Measurements from ENCODE around the gene TNRC6C.

Gene TNRC6C

GRCh38 chr17:78012428-78012827, 53.9 kb downstream of the TNRC6C start:
- DNase-seq (ENCODE audit: low read depth in 2 of 2), result no peak

- peak in 1 of 2 donors; percentile 44 for DNase-seq (ENCODE audit: low read depth in 2 of 2)
Observed at GRCh38 chr17:78013683-78014467, 55.4 kb downstream of the TNRC6C start.

DNA sequence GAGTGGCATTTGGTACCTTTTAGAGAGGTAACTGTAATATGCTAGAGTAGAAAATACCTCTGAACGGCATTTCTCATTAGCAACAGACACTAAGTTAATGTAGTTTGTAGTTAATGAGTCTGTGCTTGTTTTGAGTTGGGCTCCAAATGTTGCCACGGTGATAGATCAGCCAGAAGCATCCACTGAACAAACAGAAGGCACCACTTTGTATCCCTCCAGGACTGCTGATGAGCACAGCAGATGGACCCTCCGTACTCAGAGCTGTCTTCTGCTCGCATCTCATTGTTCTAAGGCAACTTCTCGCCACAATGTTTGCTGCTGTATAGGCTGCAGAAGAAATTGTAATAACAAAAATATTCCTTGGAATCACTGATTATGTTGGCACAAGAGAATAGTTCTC, 56.1 kb downstream of the TNRC6C start:
- DNase-seq (ENCODE audit: low read depth in 2 of 2), result no peak

GRCh38 chr17:78016852-78017251, 58.3 kb downstream of the TNRC6C start:
- no peak for DNase-seq (ENCODE audit: low read depth in 2 of 2)

- DNase-seq (ENCODE audit: low read depth in 2 of 2), result no peak
Observed at GRCh38 chr17:78019367-78019975, 61.0 kb downstream of the TNRC6C start.

GRCh38 chr17:78019976-78020716, 61.6 kb downstream of the TNRC6C start:
- no peak for DNase-seq (ENCODE audit: low read depth in 2 of 2)

- DNase-seq (ENCODE audit: low read depth in 2 of 2), result no peak
Observed at GRCh38 chr17:78020717-78021108, 62.2 kb downstream of the TNRC6C start.

DNA sequence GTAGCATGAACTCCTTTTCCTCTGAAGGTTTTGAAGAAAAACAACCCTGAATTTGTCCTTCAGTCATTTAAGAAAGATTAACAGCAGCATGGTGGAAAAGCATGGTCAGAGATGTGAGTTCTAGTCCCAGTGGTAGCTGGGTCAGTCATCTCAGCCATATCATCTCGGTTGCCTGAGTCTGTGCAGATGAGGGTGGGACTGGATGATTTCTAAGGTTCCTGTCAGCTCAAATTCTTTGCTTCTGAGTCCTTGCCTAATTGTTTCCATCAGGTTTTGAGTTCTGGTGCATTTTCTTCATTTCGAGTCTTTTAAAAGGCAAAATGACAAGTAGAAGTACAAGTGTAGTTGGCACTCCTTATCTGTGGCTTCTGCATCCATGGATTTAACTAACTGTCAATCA, 63.9 kb downstream of the TNRC6C start:
- DNase-seq (ENCODE audit: low read depth in 2 of 2), result no peak

- no peak for DNase-seq (ENCODE audit: low read depth in 2 of 2)
Observed at GRCh38 chr17:78023042-78023441, 64.5 kb downstream of the TNRC6C start.

DNA sequence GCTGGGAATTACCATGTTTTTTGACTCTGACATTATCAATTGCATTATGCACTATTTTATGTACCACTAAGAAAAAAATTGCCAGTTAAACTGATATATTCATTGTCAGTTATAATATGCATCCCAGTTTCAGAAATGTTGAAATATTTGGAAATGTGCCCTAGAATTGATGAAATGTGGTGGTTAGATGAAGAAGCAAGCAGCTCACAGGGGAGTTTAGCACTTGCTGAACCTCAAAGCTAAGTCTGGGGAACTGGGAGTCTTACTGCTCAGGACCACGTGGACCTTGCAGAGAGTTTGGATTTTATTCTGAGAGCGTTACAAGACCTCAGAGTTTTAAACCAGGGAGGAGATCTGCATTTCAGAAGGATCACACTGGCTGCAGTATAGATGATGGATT, 67.9 kb downstream of the TNRC6C start:
- DNase-seq (ENCODE audit: low read depth in 2 of 2), result no peak

DNA sequence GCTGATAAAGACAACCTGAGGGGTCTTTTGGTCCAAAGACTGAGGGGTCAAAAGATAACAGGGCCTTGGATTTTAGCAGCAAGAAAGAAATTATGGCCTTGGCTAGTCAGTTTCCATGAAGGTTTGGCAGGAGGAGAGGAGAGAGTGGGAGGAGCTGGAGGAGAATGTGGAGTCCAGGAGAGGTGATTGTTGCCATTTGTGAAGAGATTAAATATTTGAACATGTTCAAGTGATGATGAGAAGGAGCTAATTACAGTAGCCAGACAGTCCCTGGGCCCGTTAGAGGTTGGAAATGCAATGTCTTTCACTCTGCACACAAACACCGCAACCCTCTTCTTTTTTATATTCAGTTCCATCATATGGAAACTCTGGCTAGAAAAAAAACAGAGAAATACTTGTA, 68.6 kb downstream of the TNRC6C start:
- no peak for DNase-seq (ENCODE audit: low read depth in 2 of 2)

DNA sequence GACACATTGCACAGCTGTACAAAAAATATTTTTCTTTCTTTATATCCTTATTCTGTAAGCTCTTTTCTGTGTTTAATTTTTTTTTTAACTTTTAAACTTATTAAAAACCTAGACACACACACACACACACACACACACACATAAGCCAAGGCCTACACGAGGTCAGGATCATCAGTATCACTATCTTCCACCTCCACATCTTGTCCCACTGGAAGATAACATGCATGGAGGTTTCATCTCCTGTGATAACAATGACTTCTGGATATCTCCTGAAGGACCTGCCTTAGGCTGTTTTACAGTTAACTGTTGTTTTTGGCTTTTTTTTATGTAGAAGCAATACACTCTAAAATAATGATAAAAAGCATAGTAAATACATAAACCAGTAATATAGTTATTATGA, 71.2 kb downstream of the TNRC6C start:
- no peak for DNase-seq (ENCODE audit: low read depth in 2 of 2)

GRCh38 chr17:78031435-78031834, 72.9 kb downstream of the TNRC6C start:
- no peak for DNase-seq (ENCODE audit: low read depth in 2 of 2)

- no peak for DNase-seq (ENCODE audit: low read depth in 2 of 2)
Observed at GRCh38 chr17:78032166-78032565, 73.7 kb downstream of the TNRC6C start.

DNA sequence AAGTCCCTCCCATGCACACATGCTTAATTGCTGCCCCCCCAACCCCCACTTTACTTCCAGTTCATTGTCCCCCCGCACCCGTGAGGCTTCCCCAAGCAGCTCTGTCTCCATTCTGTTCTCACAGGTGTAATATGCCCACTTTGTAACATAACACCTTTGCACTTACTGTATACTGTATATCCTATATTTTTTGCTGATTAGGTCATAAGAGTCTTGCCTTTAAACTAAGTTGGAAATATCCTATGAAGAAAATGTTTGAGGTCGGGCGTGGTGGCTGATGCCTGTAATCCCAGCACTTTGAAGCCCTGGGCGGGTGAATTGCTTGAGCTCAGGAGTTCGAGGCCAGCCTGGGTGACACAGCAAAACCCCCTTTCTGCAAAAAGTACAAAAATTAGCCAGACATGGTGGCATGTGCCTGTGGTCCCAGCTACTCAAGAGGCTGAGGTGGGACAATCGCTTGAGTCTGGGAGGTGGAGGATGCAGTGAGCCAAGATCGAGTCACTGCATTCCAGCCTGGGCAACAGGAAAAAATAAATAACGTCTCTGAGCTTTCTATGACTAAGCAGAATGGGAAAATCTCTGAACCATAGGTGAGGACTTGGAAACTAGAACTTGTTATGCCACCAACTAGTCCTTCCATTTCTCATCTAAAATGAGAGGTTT, 76.1 kb downstream of the TNRC6C start:
- no peak for DNase-seq (ENCODE audit: low read depth in 2 of 2)

DNA sequence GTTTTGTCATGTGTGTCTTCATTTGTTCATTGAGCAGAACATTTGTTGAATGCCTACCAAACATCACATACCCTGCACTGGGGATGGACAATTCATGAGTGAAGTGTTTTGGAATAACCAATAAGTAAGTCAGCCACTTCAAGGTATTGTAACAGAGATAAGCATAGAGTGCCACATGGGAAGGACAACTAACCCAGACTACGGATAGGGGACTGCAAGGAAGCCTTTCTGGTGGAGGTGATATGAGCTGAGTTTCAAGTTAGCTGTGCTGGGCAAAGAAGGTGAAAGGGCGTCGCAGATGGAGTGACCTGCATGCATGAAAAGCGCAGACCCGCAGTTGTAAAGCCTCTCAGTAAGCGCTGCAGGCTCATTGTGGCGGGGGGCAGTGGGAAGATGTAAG, 78.8 kb downstream of the TNRC6C start:
- no peak for DNase-seq (ENCODE audit: low read depth in 2 of 2)

DNA sequence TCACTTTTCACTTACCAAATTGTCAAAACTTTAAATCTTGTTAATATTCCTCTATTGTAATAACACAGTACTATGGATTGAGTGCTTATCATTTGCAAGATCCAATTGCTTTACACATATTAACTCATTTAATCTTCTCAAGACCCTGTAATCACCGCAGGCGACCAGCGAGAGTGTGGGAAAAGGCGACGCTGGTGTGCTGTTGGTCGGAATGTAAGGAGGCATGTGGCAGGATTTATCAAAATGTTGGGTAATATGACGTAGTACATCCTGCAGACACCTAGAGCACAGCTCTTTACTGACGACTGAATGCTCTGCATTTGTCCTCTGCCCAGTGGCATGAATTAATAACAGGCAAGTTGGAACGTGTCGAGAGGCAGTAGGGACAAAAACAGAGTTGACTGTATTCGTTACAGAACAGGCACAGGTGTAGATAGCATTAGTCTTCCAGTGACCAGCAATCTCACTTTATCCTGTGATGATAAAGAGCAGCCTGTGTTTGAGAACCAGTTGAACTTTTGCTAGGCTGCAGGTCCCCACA, 80.3 kb downstream of the TNRC6C start:
- no peak for DNase-seq (ENCODE audit: low read depth in 2 of 2)

DNA sequence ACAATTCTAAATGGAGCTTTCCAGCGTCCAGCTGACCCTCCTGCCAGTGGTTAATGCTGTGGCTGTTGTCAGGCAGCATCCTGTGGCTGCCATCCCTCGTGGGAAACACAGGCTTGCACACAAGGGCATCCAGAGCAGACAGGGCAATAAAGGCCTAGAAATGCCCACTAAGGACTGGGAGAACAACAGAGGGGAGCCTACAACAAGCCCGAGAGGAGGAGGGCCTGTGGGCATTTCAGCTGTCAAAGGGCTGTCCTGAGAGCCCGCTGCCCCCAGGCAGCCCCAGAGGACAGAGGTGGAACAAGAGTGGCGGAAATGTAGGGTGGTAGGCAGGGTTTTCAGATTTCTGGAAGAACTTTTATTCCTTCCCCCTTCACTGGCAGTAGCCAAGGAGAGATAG, 81.1 kb downstream of the TNRC6C start:
- DNase-seq (ENCODE audit: low read depth in 2 of 2), result no peak

DNA sequence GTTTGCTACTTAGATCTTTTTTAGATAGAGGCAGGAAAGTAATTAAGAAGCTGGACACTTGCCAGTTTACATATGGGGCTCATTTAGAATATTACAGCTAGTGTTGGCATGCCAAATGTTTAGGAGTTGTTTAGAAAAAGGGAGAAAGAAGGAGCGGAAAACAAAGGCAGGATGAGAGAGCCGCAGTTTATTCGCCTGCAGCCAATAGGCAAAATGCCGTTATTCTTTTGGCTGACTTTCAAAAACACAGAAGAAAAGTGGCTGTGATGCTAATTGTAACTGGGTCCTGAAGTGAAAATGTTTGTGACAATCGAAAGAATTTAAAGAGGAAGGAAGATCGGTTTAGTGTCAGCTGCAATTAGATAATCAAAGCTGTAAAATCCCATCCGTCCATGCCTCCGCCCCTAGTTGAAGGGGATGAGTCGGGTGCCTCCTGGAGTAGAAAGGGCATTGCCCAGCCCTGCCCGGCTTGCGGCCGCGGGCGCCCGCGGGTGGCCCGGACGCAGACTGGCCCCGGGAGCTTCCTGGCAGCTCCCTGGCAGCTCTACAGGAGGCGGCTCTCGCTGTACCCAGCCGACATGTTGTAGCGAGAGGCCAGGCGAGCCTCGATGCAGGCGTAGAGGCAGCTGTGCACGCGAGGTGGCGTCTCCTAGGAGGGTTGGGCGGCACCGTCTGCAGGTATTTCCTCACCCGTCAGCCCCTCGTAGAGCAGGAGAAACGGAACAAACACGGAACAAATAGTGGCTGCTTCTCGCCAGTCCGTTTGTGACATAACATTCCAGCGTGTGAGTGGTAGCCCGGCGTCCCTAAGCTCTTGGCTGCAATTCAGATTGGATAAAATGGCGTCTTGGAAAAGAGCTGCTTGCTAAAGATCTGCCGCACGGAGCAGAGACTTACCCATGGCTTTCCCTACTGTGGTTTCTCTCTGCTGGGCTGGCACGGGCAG, 82.2 kb downstream of the TNRC6C start:
- no peak for DNase-seq (ENCODE audit: low read depth in 2 of 2)

GRCh38 chr17:78041386-78042179, 83.1 kb downstream of the TNRC6C start:
- no peak for DNase-seq (ENCODE audit: low read depth in 2 of 2)

All from activated CD4-positive, alpha-beta T cell treated with anti-CD3 and anti-CD28 coated beads for 24 hours (primary cell).